Measurements from ENCODE around the gene TRMT10C.
"Not testable (repeated sequence)": the region's sequence is repeated elsewhere in the genome, so short reads cannot be mapped to it uniquely, and the experiment has no call there.

The TRMT10C gene

DNA sequence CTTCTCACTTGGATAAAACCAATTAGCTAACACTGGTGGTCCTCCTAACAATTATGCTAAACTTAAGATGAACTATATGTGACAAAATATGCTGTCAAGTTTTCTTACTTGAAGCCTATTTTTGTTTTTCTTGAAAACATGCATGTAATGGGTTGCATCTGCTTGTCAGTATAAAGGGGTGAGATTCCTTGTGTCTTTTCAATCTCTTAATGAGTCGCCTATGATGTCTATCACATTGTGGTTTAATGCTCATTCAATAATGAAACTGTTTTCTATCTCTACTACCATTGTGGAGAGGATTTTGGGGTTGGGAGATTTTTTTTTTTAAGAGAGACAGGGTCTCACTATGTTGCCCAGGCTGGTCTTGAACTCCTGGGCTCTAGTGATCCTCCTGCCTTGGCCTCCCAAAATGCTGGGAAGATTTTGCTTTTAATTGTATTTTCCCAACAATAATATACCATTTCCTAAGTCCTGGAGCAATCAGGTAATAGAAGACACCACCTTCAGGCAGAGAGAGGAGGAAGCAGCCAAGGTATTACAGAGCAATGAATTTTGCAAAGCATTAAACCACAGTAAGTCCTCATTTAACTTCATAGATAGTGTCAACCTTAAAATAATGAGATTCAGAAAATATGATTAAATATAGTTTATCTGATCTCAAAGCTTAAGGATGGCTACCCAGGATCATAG, 17.4 kb upstream of the TRMT10C start:
- no peak for DNase-seq (ENCODE audit: low read depth)
- H3K4me3 ChIP-seq (ENCODE audit: control insufficient read depth, low read depth, low read length), result no peak overlapping the region
- TF ChIP-seq, protein P1, sequence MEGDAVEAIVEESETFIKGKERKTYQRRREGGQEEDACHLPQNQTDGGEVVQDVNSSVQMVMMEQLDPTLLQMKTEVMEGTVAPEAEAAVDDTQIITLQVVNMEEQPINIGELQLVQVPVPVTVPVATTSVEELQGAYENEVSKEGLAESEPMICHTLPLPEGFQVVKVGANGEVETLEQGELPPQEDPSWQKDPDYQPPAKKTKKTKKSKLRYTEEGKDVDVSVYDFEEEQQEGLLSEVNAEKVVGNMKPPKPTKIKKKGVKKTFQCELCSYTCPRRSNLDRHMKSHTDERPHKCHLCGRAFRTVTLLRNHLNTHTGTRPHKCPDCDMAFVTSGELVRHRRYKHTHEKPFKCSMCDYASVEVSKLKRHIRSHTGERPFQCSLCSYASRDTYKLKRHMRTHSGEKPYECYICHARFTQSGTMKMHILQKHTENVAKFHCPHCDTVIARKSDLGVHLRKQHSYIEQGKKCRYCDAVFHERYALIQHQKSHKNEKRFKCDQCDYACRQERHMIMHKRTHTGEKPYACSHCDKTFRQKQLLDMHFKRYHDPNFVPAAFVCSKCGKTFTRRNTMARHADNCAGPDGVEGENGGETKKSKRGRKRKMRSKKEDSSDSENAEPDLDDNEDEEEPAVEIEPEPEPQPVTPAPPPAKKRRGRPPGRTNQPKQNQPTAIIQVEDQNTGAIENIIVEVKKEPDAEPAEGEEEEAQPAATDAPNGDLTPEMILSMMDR (IDR thresholded peaks at IDR 0.05; ENCODE audit: control insufficient read depth, insufficient read depth, low read depth, low read length, missing control alignments), result no peak

DNA sequence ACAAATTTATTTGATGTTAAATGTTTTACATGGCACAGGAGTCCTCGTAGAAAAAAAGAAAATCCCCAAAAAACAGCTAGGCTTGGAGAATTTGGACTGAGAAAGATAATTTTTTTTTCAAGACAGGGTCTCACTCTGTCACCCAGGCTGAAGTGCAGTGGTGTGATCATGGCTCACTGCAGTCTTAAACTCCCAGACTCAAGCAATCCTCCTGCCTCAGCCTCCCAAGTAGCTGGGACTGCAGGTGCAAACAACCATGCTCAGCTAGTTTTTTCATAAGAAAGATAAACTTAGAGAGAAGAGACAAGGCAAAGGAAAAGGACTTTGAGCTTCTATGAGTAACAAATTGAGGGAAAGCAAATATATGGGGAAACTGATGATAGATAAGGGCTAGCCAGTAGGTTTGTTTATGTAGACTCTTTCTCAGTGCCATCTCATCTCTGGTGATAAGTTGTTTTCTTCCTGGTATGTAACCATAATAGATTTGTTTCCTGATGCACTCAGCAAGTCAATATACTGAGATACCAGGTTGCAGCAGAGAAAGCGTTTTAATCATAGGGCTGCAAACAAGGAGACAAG, 13.1 kb upstream of the TRMT10C start:
- DNase-seq (ENCODE audit: low read depth), result no peak
- no peak overlapping the region for H3K4me3 ChIP-seq (ENCODE audit: control insufficient read depth, low read depth, low read length)
- TF ChIP-seq, protein P1 (IDR thresholded peaks at IDR 0.05; ENCODE audit: control insufficient read depth, insufficient read depth, low read depth, low read length, missing control alignments), result no peak

DNA sequence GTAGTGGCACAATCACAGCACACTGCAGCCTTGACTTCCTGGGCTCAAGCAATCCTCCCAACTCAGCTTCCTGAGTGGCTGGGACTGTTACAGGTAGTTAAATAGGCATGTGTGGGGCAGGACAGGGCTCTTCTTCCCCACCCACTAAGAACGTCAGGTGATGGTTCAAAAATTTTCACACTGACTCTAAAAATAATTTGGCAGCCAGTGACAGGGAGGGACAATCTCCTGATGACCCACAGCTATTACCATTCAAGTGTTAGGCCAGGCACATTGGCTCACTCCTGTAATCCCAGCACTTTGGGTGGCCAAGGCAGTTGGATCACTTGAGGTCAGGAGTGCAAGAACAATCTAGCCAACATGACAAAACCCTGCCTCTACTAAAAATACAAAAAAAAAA, 12.2 kb upstream of the TRMT10C start:
- no peak for DNase-seq (ENCODE audit: low read depth)
- H3K4me3 ChIP-seq (ENCODE audit: control insufficient read depth, low read depth, low read length), result no peak overlapping the region
- TF ChIP-seq, protein P1 (IDR thresholded peaks at IDR 0.05; ENCODE audit: control insufficient read depth, insufficient read depth, low read depth, low read length, missing control alignments), result no peak

DNA sequence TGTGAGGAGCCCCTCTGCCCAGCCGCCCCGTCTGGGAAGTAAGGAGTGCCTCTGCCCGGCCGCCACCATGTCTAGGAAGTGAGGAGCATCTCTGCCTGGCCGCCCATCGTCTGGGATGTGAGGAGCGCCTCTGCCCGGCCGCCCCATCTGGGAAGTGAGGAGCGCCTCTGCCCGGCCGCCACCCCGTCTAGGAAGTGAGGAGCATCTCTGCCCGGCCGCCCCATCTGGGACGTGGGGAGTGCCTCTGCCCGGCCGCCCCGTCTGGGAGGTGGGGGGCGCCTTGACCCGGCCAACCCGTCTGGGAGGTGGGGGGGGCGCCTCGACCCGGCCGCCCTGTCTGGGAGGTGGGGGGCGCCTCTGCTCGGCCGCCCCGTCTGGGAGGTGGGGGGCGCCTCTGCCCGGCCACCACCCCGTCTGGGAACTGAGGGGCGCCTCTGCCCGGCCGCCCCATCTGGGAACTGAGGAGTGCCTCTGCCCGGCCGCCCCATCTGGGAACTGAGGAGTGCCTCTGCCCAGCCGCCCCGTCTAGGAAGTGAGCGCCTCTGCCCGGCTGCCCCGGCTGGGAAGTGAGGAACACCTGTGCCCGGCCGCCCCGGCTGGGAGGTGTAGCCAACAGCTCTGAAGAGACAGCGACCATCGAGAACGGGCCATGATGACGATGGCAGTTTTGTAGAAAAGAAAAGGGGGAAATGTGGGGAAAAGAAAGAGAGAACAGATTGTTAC, 10.1 kb upstream of the TRMT10C start:
- not testable (repeated sequence) for H3K4me3 ChIP-seq (ENCODE audit: control insufficient read depth, low read depth, low read length); DNase-seq (ENCODE audit: low read depth)

DNA sequence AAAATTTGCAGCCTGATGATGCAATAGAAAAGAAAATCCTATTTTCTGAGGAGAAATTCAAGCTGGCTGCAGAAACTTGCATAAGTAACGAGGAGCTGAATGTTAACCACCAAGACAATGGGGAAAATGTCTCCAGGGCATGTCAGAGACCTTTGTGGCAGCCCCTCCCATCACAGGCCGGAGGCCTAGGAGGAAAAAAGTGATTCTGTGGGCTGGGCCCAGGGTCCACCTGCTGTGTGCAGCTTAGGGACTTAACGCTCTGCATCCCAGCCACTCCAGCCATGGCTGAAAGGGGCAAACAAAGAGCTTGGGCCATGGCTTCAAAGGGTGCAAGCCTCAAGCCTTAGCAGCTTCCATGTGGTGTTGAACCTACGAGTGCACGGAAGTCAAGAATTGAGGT, 8.3 kb upstream of the TRMT10C start:
- DNase-seq (ENCODE audit: low read depth); H3K4me3 ChIP-seq (ENCODE audit: control insufficient read depth, low read depth, low read length): not testable (repeated sequence)

DNA sequence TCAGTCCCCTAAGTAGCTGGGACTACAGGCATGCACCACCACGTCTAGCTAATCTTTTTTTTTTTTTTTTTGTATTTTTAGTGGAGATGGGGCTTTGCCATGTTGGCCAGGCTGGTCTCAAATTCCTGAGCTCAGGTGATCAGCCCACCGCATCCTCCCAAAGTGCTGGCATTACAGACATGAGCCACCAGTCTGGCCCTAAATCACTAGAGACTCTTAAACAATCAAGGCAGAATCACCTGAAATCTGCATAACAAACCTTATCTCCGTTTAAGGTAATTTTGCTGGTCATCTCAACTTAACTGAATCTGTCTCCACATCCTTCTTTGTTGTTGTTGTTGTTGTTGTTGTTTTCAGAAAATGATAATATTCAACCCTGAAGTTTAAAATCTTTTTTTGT, 5.6 kb upstream of the TRMT10C start:
- TF ChIP-seq, protein P1 (IDR thresholded peaks at IDR 0.05; ENCODE audit: control insufficient read depth, insufficient read depth, low read depth, low read length, missing control alignments), result no peak
- DNase-seq (ENCODE audit: low read depth), result no peak

DNA sequence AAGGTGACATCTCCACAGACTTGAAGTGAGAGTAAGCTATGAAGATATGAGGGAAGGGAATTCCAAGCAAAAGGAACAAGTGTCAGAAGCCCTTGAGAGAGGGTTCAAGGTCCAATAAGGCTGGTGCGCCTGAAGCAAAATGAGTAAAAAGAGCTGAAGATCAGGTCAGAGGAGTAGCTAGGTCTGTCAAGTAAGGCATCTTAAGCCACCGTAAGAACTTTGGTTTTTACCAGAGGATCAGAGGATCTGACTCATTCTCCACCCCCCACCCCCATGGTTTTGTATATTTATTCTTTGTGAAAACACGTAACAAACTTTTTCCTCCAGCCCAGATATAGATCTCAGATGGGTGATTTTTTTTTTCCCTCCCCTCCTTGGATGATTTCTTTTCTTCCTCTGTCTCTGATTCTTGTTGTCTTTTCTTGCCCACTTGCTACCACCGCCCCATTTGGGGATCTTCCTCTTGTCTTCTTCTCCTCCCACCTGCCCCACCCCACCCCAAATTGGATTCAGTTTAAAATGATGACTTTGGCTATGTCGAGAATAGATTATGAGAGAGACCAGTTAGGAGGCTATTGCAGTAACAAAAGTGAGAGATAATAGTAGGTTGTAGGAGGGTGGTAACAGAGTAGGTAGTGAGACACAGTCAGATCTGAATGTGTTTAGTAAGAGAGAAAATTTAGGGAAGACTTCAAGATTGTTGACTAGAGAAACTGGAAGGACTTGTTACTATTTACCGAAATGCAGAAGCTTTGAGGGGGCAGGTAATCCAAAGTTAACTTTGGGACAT, 6.1 kb downstream of the TRMT10C start:
- H3K4me3 ChIP-seq (ENCODE audit: control insufficient read depth, low read depth, low read length), result no peak overlapping the region
- no peak for DNase-seq (ENCODE audit: low read depth)
- TF ChIP-seq, protein P1 (IDR thresholded peaks at IDR 0.05; ENCODE audit: control insufficient read depth, insufficient read depth, low read depth, low read length, missing control alignments), result no peak

More for the DNA sequence above, 5.6 kb upstream of the TRMT10C start:
- H3K4me3 ChIP-seq (ENCODE audit: control insufficient read depth, low read depth, low read length), result no peak overlapping the region

All from AG09309 (cell line).